Fibroblast of skin of right quadriceps (primary cell): ENCODE data around the gene LGALS9B.
"Not testable (repeated sequence)": the region's sequence is repeated elsewhere in the genome, so short reads cannot be mapped to it uniquely, and the experiment has no call there.

ENCODE experiments used
- DNase-seq: peaks from one replicate; pipeline ENCODE4 v3.0.0-alpha.2; 2013

The LGALS9B gene

DNA sequence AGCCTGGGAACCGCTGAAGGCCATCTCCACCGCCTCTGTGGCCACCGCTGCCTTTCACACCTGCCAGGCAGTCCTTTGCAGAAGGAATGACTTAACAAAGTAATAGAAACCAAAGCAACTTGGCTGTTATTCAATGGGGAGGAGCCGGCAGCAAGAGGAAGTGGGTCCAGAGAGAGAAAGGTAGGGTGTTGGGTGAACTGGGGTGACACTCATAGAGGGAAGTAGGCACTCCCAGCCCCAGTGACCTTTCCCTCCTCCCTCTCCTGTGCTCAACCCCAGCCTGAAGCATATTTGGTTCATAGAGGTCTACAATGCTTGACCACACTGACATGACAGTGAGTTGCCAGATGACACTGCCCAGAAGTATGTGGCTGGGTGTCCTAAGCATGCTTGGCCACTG lies at the start of gene LGALS9B:
LGALS9B (minus strand) TSS at position 93 of the 400 bp plus-strand sequence; CDS start at position 24, 69 bp downstream.
- DNase-seq = not testable (repeated sequence)

DNA sequence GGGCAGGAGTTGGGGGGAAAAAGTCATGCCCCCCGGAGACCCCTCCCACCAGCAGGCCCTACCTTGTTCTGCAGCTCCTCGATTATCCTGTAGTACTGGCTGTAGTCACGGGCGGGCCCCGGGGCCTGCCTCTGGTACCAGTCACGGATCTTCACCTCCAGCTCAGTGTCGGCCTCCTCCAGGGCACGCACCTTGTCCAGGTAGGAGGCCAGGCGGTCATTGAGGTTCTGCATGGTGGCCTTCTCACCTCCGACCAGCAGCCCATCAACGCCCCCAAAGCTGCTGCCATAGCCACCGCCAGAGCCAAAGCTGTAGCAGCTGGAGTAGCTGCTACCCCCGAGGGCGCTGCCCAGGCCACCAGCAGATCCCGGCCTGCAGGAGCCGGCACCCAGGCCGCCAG lies 49.6 kb upstream of the LGALS9B start:
- not testable (repeated sequence) for DNase-seq

DNA sequence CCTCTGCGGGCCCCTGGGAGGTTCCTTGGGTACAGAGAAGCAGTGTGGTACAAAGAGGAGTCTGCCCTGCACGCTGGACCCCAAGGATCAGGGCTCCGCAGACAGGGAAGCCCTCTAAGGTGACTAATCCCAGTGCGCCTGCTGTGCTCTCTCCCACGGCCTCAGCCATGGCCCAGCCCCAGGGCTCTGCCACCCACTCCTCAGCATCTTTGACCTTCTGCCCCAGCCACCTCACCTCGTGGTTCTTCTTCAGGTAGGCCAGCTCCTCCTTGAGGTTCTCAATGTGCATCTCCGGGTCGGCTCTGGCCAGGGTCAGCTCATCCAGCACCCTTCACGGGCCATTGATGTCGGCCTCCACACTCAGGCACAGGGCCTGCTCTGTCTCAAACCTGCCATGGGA lies 47.8 kb upstream of the LGALS9B start:
- DNase-seq = not testable (repeated sequence)

- not testable (repeated sequence) for DNase-seq
Measured at GRCh38 chr17:20513539-20513938, 46.2 kb upstream of the LGALS9B start.

- not testable (repeated sequence) for DNase-seq
Measured at GRCh38 chr17:20512378-20512777, 45.0 kb upstream of the LGALS9B start.

GRCh38 chr17:20511778-20512177 lies 44.4 kb upstream of the LGALS9B start:
- not testable (repeated sequence) for DNase-seq

DNA sequence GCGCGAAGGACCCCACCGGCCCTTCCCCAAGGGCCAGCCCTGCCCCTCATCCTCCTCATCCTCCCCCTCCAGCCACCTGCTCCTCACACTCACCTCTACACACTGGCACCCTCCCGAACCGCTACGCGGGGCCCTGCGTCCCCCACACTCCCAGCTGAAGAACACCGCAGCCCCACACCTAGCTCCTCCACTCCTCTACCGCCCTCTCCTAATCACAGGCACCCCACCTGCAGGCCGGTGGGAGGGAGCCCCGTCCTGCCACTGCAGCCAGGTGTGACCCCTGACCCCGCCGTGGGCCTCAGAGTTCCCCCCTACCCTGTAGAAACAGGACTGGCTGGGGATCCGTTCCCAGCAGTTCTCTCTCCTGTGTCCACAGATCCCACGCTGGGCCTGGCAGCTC lies 38.0 kb upstream of the LGALS9B start:
- DNase-seq = not testable (repeated sequence)

GRCh38 chr17:20504388-20505066 lies 37.2 kb upstream of the LGALS9B start:
- peak; percentile 2 for DNase-seq

- not testable (repeated sequence) for DNase-seq
Measured at GRCh38 chr17:20501896-20502295, 34.6 kb upstream of the LGALS9B start.

DNA sequence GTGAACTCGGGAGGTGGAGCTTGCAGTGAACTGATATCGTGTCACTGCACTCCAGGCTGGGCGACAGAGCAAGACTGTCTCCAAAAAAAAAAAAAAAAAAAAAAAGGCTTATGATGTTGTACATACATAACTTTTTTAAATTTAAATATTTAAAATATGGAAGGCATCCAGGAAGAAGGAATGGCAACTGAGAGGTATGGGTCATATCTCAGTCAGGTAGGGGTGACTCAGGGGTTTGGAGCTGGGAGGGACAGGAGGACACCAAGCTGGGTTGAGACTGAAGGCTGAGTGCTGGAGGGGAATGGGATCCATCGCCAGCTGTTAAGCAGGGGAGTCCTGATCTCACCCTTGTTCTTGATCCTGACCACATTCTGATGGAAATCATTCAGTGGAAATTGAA lies 33.0 kb upstream of the LGALS9B start:
- DNase-seq = not testable (repeated sequence)

DNA sequence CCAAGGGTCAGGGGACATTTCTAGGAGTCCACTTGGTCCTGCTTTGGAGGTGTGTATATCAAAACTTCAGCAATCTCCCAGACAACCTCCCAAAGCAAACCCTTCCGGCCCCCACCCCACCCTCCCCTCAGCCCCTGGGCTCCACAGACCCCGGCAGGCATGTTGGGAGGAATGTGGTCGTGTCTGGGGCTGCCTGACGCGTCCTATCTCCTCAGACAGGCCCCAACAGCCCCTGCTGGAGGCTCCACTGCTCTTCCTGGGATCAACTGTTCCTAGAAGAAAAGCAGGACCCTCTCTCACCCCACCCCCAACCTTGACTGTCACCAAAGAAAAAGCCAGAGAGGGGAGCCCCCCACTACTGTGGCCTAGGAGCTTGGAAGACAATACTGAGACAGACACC lies 28.1 kb upstream of the LGALS9B start:
- DNase-seq = not testable (repeated sequence)

DNA sequence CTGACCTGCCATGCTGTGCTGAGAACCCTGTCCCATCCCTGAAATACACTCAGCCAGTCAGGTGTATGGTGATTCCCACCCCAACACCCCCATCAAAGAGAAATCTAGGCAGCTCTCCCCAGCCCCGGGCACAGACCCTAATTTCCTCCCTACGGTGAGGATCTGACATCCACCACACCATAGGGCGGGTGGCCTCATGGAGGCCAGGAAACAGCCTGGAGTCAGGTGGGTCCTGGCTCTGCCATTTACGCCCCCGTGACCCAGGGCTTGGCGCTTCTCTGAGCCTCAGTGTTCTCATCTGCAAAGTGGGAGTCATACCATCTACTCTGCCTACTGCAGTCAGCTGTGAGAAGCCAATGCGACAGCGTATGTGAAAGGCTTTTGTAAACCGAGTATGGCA lies 27.4 kb upstream of the LGALS9B start:
- DNase-seq = not testable (repeated sequence)

- not testable (repeated sequence) for DNase-seq
Measured at GRCh38 chr17:20494147-20494546, 26.8 kb upstream of the LGALS9B start.

GRCh38 chr17:20492971-20493370 lies 25.6 kb upstream of the LGALS9B start:
- not testable (repeated sequence) for DNase-seq

DNA sequence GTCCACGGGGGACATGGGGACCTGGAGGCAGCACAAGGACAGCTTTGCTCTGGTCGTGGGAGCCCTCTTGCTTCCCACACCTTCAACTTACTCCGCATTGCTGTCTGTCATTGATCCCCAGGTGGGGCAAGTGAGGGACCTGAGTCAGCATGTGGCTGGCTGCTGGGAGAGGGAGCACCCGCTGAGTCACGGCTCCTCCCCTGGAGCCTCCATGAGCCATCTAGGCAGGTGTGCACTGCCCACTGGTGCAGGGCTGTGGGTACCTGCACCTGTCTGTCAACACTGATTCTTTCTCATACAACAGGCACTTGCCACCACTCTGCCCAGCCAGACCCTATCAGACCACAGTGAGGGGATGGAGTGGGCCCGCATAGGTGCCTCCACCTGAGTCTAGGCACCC lies 24.8 kb upstream of the LGALS9B start:
- not testable (repeated sequence) for DNase-seq

GRCh38 chr17:20484930-20485329 lies 17.6 kb upstream of the LGALS9B start:
- peak; percentile 80 for DNase-seq

DNA sequence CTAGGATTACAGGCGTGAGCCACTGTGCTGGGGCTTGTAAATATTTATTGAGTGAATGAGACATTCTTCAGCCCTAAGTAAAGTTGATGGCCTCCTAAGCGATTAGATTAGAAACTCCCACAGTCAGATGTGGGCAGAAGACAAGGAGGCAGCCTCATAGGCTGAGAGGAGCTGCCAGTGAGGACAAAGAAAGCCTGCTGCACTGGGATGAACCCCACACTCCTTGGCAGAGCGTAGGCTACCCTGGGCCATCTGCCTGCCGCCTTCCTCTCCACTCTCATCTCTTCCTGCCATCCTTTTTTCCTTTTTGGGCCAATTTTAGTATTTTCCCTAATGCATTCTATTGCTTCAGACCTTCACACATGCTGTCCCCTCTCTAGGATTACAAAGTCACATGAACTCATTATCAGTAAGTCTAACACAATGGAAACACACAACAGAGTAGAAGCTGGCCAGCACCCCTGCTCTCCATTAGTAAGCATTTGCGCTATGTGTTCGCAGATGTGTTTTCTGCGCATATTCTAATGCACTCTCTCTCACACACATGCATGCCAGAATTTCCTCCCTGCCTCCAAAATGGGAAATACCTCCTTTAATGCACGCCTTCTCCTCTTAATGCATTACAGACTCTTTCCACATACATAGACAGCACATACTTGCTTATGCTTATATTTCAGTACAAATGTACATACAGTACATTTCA lies 12.7 kb upstream of the LGALS9B start:
- peak; percentile 24 for DNase-seq

DNA sequence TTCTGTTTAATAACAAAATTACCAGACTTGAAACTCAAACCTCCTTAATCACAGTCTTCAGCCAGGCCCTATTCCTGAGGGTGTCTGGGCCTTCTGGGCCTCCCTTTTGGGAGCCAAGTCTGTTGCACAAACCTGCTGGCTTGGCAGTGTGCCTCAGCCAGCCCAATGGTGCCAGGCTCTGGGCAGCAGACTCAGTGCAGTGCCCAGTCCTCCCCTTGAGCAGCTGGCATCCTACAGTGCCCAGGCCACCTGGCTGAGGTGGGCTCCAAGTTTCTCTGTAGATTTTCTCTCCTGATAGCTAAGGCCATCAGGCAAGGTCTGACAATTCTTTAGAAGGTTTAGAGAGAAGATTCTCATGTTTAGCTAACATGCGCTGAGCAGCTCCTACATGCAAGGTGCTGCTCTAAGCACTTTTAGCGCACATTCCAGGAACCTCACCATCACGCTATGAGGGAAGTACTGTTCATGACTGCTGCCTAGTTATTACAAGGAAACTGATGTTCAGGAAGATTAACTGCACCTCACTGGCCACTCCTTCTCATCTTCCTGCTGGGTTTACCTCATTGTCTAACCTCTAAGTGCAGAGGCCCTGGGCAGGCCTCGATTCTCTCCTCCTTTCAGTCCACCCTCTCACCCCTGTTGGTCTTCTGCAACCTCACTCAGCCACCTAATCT lies 10.2 kb upstream of the LGALS9B start:
- not testable (repeated sequence) for DNase-seq

DNA sequence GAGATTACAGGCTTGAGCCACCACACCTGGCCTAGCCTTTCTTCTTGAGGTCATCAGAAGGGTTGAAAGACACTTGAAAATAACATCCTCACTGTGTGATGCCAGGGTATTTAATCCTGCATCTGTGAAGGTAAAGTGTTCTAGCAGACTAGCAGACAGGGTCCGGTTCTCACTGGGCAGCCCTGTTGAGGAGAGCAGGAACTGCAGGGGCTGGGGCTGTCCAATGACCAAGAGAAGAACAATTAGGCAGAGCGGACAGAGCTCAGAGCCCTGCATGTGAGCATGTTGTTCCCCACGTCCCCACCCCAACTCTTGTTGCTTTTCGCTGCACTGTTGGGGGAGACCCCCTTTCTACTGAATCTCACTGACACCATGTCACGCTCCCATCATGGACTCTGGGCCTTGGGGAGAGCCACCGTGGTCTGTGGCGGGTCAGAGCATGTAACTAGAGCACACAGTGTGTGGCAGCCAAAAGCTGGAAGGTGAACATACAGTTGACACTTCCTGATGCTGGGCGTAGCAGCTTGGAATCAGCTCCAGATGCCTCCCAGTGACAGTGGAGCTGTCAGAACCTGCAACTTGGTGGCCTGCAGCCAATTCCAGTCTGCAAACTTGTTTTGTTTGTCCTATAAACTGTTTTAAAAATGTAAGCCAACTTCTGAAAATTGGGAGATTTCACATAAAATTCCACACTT lies 7.9 kb upstream of the LGALS9B start:
- not testable (repeated sequence) for DNase-seq

DNA sequence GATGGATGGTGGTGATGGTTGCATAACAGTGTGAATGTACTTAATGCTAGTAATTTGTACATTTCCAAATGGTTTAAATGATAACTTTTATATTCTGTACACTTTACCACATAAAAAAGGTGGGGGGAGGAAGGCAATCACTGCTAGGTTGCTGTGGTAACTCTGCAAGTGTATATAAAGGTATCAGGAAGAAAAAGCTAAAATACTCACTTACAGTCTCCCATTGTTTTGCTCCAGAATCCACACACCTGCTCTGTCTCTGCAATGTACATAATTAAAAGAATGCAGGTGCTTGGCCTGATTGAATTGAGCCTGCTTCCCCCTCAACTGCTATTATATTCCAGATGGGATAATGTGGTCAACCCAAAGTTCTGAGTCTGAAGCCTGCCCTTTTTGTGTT lies 6.7 kb upstream of the LGALS9B start:
- DNase-seq = not testable (repeated sequence)

GRCh38 chr17:20469946-20470345 lies 2.6 kb upstream of the LGALS9B start:
- DNase-seq = not testable (repeated sequence)

DNA sequence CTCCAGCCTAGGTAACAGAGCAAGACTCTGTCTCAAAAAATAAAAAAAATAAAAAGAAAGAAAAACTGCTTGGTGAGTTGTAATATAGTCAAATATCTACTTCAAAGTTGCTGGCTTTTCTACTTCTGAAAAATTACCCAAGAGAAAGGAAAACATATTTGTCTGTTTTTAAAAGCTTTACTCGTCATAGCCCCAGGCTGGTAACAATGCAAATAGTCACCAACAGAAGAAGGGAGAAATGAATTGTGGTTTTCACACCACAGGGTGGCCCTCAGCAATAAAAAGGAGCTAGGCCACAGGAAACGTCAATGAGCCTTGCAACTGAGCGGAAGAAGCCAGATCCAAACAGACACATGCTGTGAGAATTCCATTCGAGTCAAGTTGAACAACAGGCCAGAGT lies 1.8 kb upstream of the LGALS9B start:
- not testable (repeated sequence) for DNase-seq

DNA sequence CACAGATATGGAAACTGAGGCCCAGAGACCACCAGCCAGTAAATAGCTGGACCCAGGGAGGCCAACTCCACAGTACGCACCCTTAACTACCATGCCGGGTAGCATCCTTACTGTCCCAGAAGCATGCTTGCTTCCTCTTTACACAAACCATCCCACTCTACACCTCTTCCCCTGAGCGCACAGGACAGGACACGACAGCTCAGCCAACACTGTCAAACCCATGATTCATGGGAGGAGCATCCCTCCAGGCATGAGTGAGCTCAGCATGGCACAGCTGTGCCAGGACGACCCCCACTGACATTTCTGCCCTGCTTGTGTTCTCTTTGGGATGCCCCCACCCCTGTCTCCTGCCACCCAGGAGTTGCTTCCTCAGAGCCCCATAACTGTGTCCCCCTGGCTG lies 340 bp downstream of the LGALS9B start:
- DNase-seq = not testable (repeated sequence)
